B cell (primary cell): ENCODE data around the gene ITPR2. TPM values are rescaled to one million over a fixed set of nuclear protein-coding genes. Genes with fewer than 3 reads are reported as not detected.

ENCODE experiments used
- ATAC-seq: fragments of 200-7000 bp; cut with Tn5 transposase; one replicate; pipeline ENCODE4 v1.10.0; 2021; ENCODE audit warnings: low read depth, mild to moderate bottlenecking, moderate number of reproducible peaks, moderate library complexity
- CTCF ChIA-PET: fragments of 350-600 bp; sonication (Branson Sonifier 250); formaldehyde crosslinking; loops from one replicate; lab custom pipeline; 2021; ENCODE audit warnings: antibody characterized with exemption, inconsistent platforms; lab: Charles Lee
- POLR2A ChIA-PET: fragments of 350-600 bp; sonication (Branson Sonifier 250); formaldehyde crosslinking; loops from one replicate; lab custom pipeline; 2021; ENCODE audit warnings: antibody characterized with exemption; lab: Charles Lee
- DNase-seq: peaks from one replicate; pipeline ENCODE4 v3.0.0; 2013
- H2AFZ ChIP-seq: 2 replicates; pipeline ENCODE4 v1.6.1; 2012; ENCODE audit warnings: mild to moderate bottlenecking, low read depth, low read length; ENCODE audit not compliant: insufficient read depth, poor library complexity, severe bottlenecking
- H3K27ac ChIP-seq, 2 donors: 1 replicate in 1 of 2; 2 replicates in 1 of 2; pipeline ENCODE4 v1.5.1; 2012 to 2013; ENCODE audit warnings: low read length in 2 of 2, mild to moderate bottlenecking in 2 of 2, moderate library complexity in 1 of 2
- H3K27me3 ChIP-seq, 4 experiments: fragments of 200-600 bp in 1 of 4; sonication (generic) in 1 of 4; replicated peaks in 1 of 4; 1 replicate in 2 of 4; 2 replicates in 2 of 4; pipeline versions ENCODE4 v1.6.1 to v1.7.0; 2013 to 2016; ENCODE audit warnings: low read length in 3 of 4, mild to moderate bottlenecking in 2 of 4, mixed read lengths in 1 of 4, moderate library complexity in 1 of 4; ENCODE audit not compliant: insufficient read depth in 4 of 4, control insufficient read depth in 3 of 4; ENCODE audit errors: control extremely low read depth in 1 of 4
- H3K36me3 ChIP-seq, 2 experiments: replicated peaks in 1 of 2; 1 replicate in 1 of 2; 2 replicates in 1 of 2; pipeline versions ENCODE4 v1.6.1 to v1.7.1; 2013; ENCODE audit warnings: low read length in 1 of 2; ENCODE audit not compliant: insufficient read depth in 2 of 2, control insufficient read depth in 1 of 2; ENCODE audit errors: control extremely low read depth in 1 of 2, extremely low read depth in 1 of 2
- H3K4me1 ChIP-seq, 2 donors: fragments of 200-600 bp in 1 of 2; sonication (generic) in 1 of 2; 1 replicate in 1 of 2; 2 replicates in 1 of 2; pipeline versions ENCODE4 v1.5.1 to v1.6.1; 2013 to 2017; ENCODE audit warnings: low read length in 2 of 2; ENCODE audit not compliant: control insufficient read depth in 2 of 2, insufficient read depth in 2 of 2
- H3K4me2 ChIP-seq: replicated peaks from 2 replicates; pipeline ENCODE3; 2012; ENCODE audit warnings: mild to moderate bottlenecking, low read depth, low read length; ENCODE audit not compliant: poor library complexity, severe bottlenecking
- H3K4me3 ChIP-seq, 5 experiments: fragments of 200-600 bp in 1 of 5; sonication (generic) in 1 of 5; 1 replicate in 3 of 5; 2 replicates in 2 of 5; pipeline versions ENCODE4 v1.5.1 to v1.7.0; 2011 to 2016; ENCODE audit warnings: low read length in 4 of 5, mild to moderate bottlenecking in 4 of 5, low read depth in 2 of 5, control low read depth in 1 of 5, moderate library complexity in 1 of 5; ENCODE audit not compliant: insufficient read depth in 1 of 5; ENCODE audit errors: control extremely low read depth in 1 of 5, extremely low read depth in 1 of 5
- H3K79me2 ChIP-seq: fragments of 200-600 bp; sonication (generic); one replicate; pipeline ENCODE4 v1.6.0; 2016; ENCODE audit warnings: low read length; ENCODE audit not compliant: control insufficient read depth, insufficient read depth
- H3K9ac ChIP-seq: fragments of 200-600 bp; sonication (generic); 2 replicates; pipeline ENCODE4 v1.6.1; 2017; ENCODE audit warnings: mild to moderate bottlenecking, low read length, moderate library complexity
- H3K9me3 ChIP-seq, 3 donors: one replicate each; pipeline versions ENCODE4 v1.6.1 to v1.7.1; 2013; ENCODE audit warnings: low read length in 2 of 3; ENCODE audit not compliant: control insufficient read depth in 2 of 3, insufficient read depth in 1 of 3; ENCODE audit errors: control extremely low read depth in 1 of 3
- H4K20me1 ChIP-seq: 2 replicates; pipeline ENCODE4 v1.6.0; 2012; ENCODE audit warnings: mild to moderate bottlenecking, low read length; ENCODE audit not compliant: insufficient read depth, control insufficient read depth, poor library complexity, severe bottlenecking
- H3K27ac Mint-ChIP-seq: one replicate; pipeline ENCODE4 v1.8.0; 2021; ENCODE audit warnings: mixed read lengths
- H3K27me3 Mint-ChIP-seq: one replicate; pipeline ENCODE4 v1.8.0; 2021; ENCODE audit warnings: mixed read lengths
- H3K4me1 Mint-ChIP-seq: one replicate; pipeline ENCODE4 v1.8.0; 2021; ENCODE audit warnings: mixed read lengths
- H3K4me3 Mint-ChIP-seq: one replicate; pipeline ENCODE4 v1.8.0; 2021; ENCODE audit warnings: mixed read lengths
- H3K9me3 Mint-ChIP-seq: one replicate; pipeline ENCODE4 v1.8.0; 2022; ENCODE audit warnings: mixed read lengths; ENCODE audit not compliant: insufficient read depth
- CTCF ChIP-seq: fragments of 200-600 bp; IDR thresholded peaks from one replicate; pipeline ENCODE4 v1.8.0; 2022; ENCODE audit warnings: antibody characterized with exemption, mild to moderate bottlenecking
- EZH2 ChIP-seq: IDR thresholded peaks from 2 replicates; pipeline ENCODE4 v1.6.1; 2012; ENCODE audit warnings: borderline replicate concordance, low read depth, mild to moderate bottlenecking, moderate library complexity, low read length; ENCODE audit not compliant: insufficient read depth, poor library complexity, severe bottlenecking
- intact Hi-C: fragments of 100-400 bp; cut with micrococcal nuclease; formaldehyde crosslinking; loops from one replicate; pipeline ENCODE4 v1.10.0; 2022
- polyA plus RNA-seq: library from polyadenylated mRNA; depleted of rRNA; stranded (reverse); fragments of >200 nt; gene quantifications from 2 replicates; pipeline ENCODE4 v1.2.3, GENCODE V29; 2012
- total RNA-seq, 2 donors: library from RNA; stranded (reverse); fragments of 120-200 nt in 1 of 2; gene quantifications; 1 replicate in 1 of 2; 2 replicates in 1 of 2; pipeline versions ENCODE4 v1.2.3 to v1.2.4, GENCODE V29; 2013 to 2022

Gene ITPR2
- total and polyA plus RNA-seq, 2 donors (not counting 1 experiment from before 2014, with no cell fraction given), result 4.3 to 113 TPM

- H3K4me1 Mint-ChIP-seq, result peaks cover 31% of the 10 kb centered on the region
- intact Hi-C loops, result no loop called here
- no peaks in the 10 kb centered on the region for H3K27me3 Mint-ChIP-seq
- ATAC-seq (no peak), DNase-seq (no peak)
- H3K27me3 ChIP-seq, result no peaks in the 10 kb centered on the region
- ChIA-PET CTCF (no interaction called here), POLR2A (no interaction called here)
- H3K4me3 Mint-ChIP-seq, result no peak overlapping the region
- peaks cover 13% of the 10 kb centered on the region in 2 donors for H3K4me1 ChIP-seq
- no peak overlapping the region for H2AFZ ChIP-seq
- no peak overlapping the region for H3K4me2 ChIP-seq
- H3K4me3 ChIP-seq, result no peak overlapping the region
- peaks cover 0 to 1% of the 10 kb centered on the region in 2 experiments for H3K36me3 ChIP-seq
- peaks cover 65% of the 10 kb centered on the region for H3K79me2 ChIP-seq
- no peak for TF ChIP-seq CTCF
- no peak for TF ChIP-seq EZH2
- no peak overlapping the region for H3K9ac ChIP-seq
- no peak overlapping the region for H3K27ac ChIP-seq
- no peaks in the 10 kb centered on the region for H3K9me3 Mint-ChIP-seq
- H3K27ac Mint-ChIP-seq, result peak overlapping the region; percentile 1
- peaks cover 0 to 3% (median 0%) of the 10 kb centered on the region in 3 donors for H3K9me3 ChIP-seq
- H4K20me1 ChIP-seq, result peaks cover 1% of the 10 kb centered on the region
Measured at GRCh38 chr12:26799741-26800140, 33.3 kb downstream of the ITPR2 start.

- H3K27ac ChIP-seq, result no peak overlapping the region
- peaks cover 0 to 1% of the 10 kb centered on the region in 2 experiments for H3K36me3 ChIP-seq
- DNase-seq (no peak), ATAC-seq (no peak)
- no peak overlapping the region for H3K4me2 ChIP-seq
- no peaks in the 10 kb centered on the region for H3K9me3 Mint-ChIP-seq
- ChIA-PET POLR2A (no interaction called here), CTCF (interaction anchor here (1.0 kb wide), 1 partner anchor 97 kb away, joined by 3 read pairs; no protein-coding TSS in a partner anchor)
- peaks cover 13% of the 10 kb centered on the region in 2 donors for H3K4me1 ChIP-seq
- TF ChIP-seq EZH2, result no peak
- no peak for TF ChIP-seq CTCF
- H3K27me3 Mint-ChIP-seq, result no peaks in the 10 kb centered on the region
- no peak overlapping the region for H3K27ac Mint-ChIP-seq
- peaks cover 4% of the 10 kb centered on the region for H4K20me1 ChIP-seq
- no peaks in the 10 kb centered on the region for H3K27me3 ChIP-seq
- H3K4me1 Mint-ChIP-seq, result peaks cover 27% of the 10 kb centered on the region
- peak overlapping the region; percentile 24 for H3K9ac ChIP-seq
- no peak overlapping the region for H3K4me3 ChIP-seq
- no peak overlapping the region for H2AFZ ChIP-seq
- H3K9me3 ChIP-seq, result peaks cover 0 to 3% (median 0%) of the 10 kb centered on the region in 3 donors
- H3K4me3 Mint-ChIP-seq, result no peak overlapping the region
- H3K79me2 ChIP-seq, result peaks cover 58% of the 10 kb centered on the region
- intact Hi-C loops, result no loop called here
Measured at GRCh38 chr12:26798640-26799039, 34.4 kb downstream of the ITPR2 start.
